A673 (cell line): ENCODE results near the gene GPR6. TPM values are rescaled to one million over a fixed set of nuclear protein-coding genes. Genes with fewer than 3 reads are reported as not detected.

Experiments used
- BruUV-seq: library from RNA; stranded (reverse); fragments of 400-500 nt; replicated peaks from 2 replicates; lab custom pipeline; 2021; lab: Mats Ljungman, UMichigan
- CTCF ChIA-PET: fragments of 300-600 bp; sonication (Branson Sonifier 250); formaldehyde crosslinking; loops from one replicate; lab custom pipeline; 2022; ENCODE audit warnings: antibody characterized with exemption; lab: Charles Lee
- POLR2A ChIA-PET: fragments of 300-600 bp; sonication (Branson Sonifier 250); formaldehyde crosslinking; loops from one replicate; lab custom pipeline; 2022; ENCODE audit warnings: antibody characterized with exemption; ENCODE audit not compliant: low non-redundant PET; lab: Charles Lee
- DNase-seq: peaks from one replicate; pipeline ENCODE4 v3.0.0-alpha.2; 2015; ENCODE audit warnings: low spot score
- H3K27ac ChIP-seq: fragments of 200-600 bp; sonication (generic); 2 replicates; pipeline ENCODE4 v1.5.1; 2016; ENCODE audit warnings: mixed run types, low read depth, mild to moderate bottlenecking, mixed read lengths, antibody characterized with exemption, low read length; ENCODE audit not compliant: poor library complexity, severe bottlenecking
- H3K27me3 ChIP-seq: fragments of 200-600 bp; sonication (generic); replicated peaks from 2 replicates; pipeline ENCODE4 v1.6.1; 2017; ENCODE audit warnings: mixed run types, low read depth, mild to moderate bottlenecking, mixed read lengths, antibody characterized with exemption, low read length; ENCODE audit not compliant: insufficient read depth, poor library complexity
- H3K36me3 ChIP-seq: fragments of 200-600 bp; sonication (generic); 2 replicates; pipeline ENCODE4 v1.6.1; 2016; ENCODE audit warnings: mixed run types, mild to moderate bottlenecking, mixed read lengths, antibody characterized with exemption, low read length; ENCODE audit not compliant: insufficient read depth, poor library complexity, severe bottlenecking
- H3K4me1 ChIP-seq: fragments of 200-600 bp; sonication (generic); 2 replicates; pipeline ENCODE4 v1.6.1; 2017; ENCODE audit warnings: mixed run types, mild to moderate bottlenecking, mixed read lengths, antibody characterized with exemption, low read length; ENCODE audit not compliant: insufficient read depth, poor library complexity, severe bottlenecking
- H3K4me3 ChIP-seq: fragments of 200-600 bp; sonication (generic); 2 replicates; pipeline ENCODE4 v1.5.1; 2016; ENCODE audit warnings: low read depth, mixed run types, mild to moderate bottlenecking, mixed read lengths, low read length; ENCODE audit not compliant: poor library complexity, severe bottlenecking
- H3K9me3 ChIP-seq: fragments of 200-600 bp; sonication (generic); 2 replicates; pipeline ENCODE4 v1.6.1; 2016; ENCODE audit warnings: mixed run types, low read depth, mild to moderate bottlenecking, mixed read lengths, antibody characterized with exemption, low read length; ENCODE audit not compliant: poor library complexity, severe bottlenecking
- EZH2 ChIP-seq: fragments of 200-600 bp; sonication (generic); IDR thresholded peaks from 2 replicates; pipeline ENCODE4 v1.6.1; 2017; ENCODE audit warnings: borderline replicate concordance, low read depth, mild to moderate bottlenecking, mixed read lengths, antibody characterized with exemption, low read length; ENCODE audit not compliant: poor library complexity, severe bottlenecking
- intact Hi-C: fragments of 100-400 bp; cut with micrococcal nuclease; formaldehyde crosslinking; loops from one replicate; pipeline ENCODE4 v1.10.0; 2022; ENCODE audit not compliant: unreplicated experiment
- total RNA-seq: library from RNA; stranded (reverse); gene quantifications from 2 replicates; pipeline ENCODE4 v1.2.3, GENCODE V29; 2021
- TF ChIP-seq, protein P1 (sequence below): fragments of 300-800, 200-600 bp; sonication (generic); conservative IDR thresholded peaks from 2 replicates; pipeline ENCODE4 v1.5.1; 2017; ENCODE audit warnings: low read depth, mild to moderate bottlenecking, antibody characterized with exemption, low read length, moderate library complexity, mixed read lengths

The GPR6 gene
- total RNA-seq, 1 experiment from 2014 or later = not detected

- TF ChIP-seq, protein P1, sequence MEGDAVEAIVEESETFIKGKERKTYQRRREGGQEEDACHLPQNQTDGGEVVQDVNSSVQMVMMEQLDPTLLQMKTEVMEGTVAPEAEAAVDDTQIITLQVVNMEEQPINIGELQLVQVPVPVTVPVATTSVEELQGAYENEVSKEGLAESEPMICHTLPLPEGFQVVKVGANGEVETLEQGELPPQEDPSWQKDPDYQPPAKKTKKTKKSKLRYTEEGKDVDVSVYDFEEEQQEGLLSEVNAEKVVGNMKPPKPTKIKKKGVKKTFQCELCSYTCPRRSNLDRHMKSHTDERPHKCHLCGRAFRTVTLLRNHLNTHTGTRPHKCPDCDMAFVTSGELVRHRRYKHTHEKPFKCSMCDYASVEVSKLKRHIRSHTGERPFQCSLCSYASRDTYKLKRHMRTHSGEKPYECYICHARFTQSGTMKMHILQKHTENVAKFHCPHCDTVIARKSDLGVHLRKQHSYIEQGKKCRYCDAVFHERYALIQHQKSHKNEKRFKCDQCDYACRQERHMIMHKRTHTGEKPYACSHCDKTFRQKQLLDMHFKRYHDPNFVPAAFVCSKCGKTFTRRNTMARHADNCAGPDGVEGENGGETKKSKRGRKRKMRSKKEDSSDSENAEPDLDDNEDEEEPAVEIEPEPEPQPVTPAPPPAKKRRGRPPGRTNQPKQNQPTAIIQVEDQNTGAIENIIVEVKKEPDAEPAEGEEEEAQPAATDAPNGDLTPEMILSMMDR = no peak
- TF ChIP-seq EZH2 = no peak
- POLR2A ChIA-PET = no interaction called here
- no peaks in the 10 kb centered on the region for H3K36me3 ChIP-seq
- no peaks in the 10 kb centered on the region for H3K27me3 ChIP-seq
- intact Hi-C loops = no loop called here
- H3K4me3 ChIP-seq = no peak overlapping the region
- H3K4me1 ChIP-seq = peaks cover 3% of the 10 kb centered on the region
- DNase-seq = peak; percentile 9
- no TSS peak for BruUV-seq
- CTCF ChIA-PET = interaction anchor here (1.0 kb wide), 1 partner anchor 38 kb away, joined by 3 read pairs; no protein-coding TSS in a partner anchor
- no peak overlapping the region for H3K27ac ChIP-seq
- no peaks in the 10 kb centered on the region for H3K9me3 ChIP-seq
These were observed 39.2 kb downstream of the GPR6 start for GRCh38 chr6:110017306-110017705.

DNA sequence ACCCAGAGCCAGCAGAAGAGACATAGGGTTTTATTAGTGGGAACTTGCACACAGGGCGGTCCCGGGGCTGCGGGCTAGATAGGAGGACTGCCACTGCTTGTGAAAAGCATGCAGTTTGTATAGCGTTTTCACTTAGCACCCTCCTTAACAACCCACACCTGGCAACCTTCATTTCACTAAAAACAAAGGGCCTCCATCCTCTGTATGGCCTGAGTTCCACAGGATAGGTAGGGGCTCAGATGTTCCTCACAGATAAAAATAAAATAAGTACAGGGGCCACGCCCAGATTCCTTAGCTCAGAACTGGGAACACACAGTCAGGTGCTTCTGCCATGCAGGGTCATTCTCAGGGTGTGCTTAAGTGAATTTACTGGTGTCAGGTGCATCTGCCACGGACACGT is 39.8 kb downstream of the GPR6 start:
- H3K4me3 ChIP-seq = no peak overlapping the region
- H3K27ac ChIP-seq = no peak overlapping the region
- POLR2A ChIA-PET = no interaction called here
- no peaks in the 10 kb centered on the region for H3K36me3 ChIP-seq
- H3K4me1 ChIP-seq = peaks cover 3% of the 10 kb centered on the region
- CTCF ChIA-PET = no interaction called here
- DNase-seq = no peak
- TF ChIP-seq EZH2 = no peak
- TF ChIP-seq, protein P1 = no peak
- intact Hi-C loops = no loop called here
- no TSS peak for BruUV-seq
- no peaks in the 10 kb centered on the region for H3K9me3 ChIP-seq
- H3K27me3 ChIP-seq = no peaks in the 10 kb centered on the region

DNA sequence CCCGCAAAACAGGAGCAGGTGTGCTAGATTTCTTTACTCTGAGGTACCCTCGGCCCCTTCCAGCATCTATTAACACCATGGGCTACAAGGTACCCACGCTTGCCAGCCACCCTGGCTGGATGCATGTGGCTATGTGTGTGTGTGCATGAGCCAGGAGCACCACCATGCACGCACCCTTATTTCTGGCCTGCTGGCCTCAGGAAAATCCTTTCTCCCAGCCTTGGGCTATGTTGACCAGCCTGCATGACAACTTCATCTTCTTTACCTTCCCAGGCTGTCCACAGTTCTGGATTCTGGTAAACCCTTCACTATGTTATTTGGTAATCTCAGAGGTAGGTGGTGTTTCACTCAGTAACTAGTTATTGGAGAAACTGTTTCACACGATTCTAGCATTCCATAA is 40.4 kb downstream of the GPR6 start:
- intact Hi-C loops = no loop called here
- no TSS peak for BruUV-seq
- POLR2A ChIA-PET = no interaction called here
- H3K27me3 ChIP-seq = no peaks in the 10 kb centered on the region
- no peaks in the 10 kb centered on the region for H3K9me3 ChIP-seq
- no peak for TF ChIP-seq EZH2
- TF ChIP-seq, protein P1 = no peak
- no peak for DNase-seq
- no peak overlapping the region for H3K4me3 ChIP-seq
- H3K27ac ChIP-seq = no peak overlapping the region
- CTCF ChIA-PET = no interaction called here
- no peaks in the 10 kb centered on the region for H3K36me3 ChIP-seq
- peaks cover 3% of the 10 kb centered on the region for H3K4me1 ChIP-seq
